ENCODE results near the gene KCNJ8. TPM values are rescaled to one million over a fixed set of nuclear protein-coding genes. Genes with fewer than 3 reads are reported as not detected.

Gene KCNJ8
- total RNA-seq, result 9.1 and 16.6 TPM in 2 replicates

GRCh38 chr12:21774358-21775132, at the start of gene KCNJ8:
TSS of gene KCNJ8 (minus strand) at chr12:21774706. CDS start at chr12:21773616, 1,090 bp downstream.

Other genes with a start within 250 kb of the KCNJ8 start
- 1.2 and 2.0 TPM in 2 replicates for gene SPX, start 248.4 kb downstream of the KCNJ8 start, total RNA-seq
- 0.03 TPM in 1 of 2 replicates, not detected in the other for gene GYS2, start 169.9 kb downstream of the KCNJ8 start, total RNA-seq
- 471 and 492 TPM in 2 replicates for gene LDHB, start 116.9 kb downstream of the KCNJ8 start, total RNA-seq
- gene ABCC9, start 166.7 kb upstream of the KCNJ8 start, total RNA-seq, result 22.9 and 46.0 TPM in 2 replicates

Measured in smooth muscle cell of the pulmonary artery (primary cell).